H9 (cell line): ENCODE results near the gene UBQLN4. TPM values are rescaled to one million over a fixed set of nuclear protein-coding genes. Genes with fewer than 3 reads are reported as not detected.

Source experiments
- DNase-seq: peaks from one replicate; pipeline ENCODE4 v3.0.0-alpha.2; 2017
- H2AFZ ChIP-seq: one replicate; pipeline ENCODE4 v1.6.1; 2013; ENCODE audit warnings: mild to moderate bottlenecking, low read length, control low read depth, moderate library complexity
- H2AK5ac ChIP-seq: 2 replicates; pipeline ENCODE4 v1.6.1; 2013; ENCODE audit warnings: low read length, control low read depth, mixed read lengths; ENCODE audit not compliant: insufficient read length
- H2BK120ac ChIP-seq: one replicate; pipeline ENCODE4 v1.6.1; 2013; ENCODE audit warnings: low read depth, mild to moderate bottlenecking, low read length, control low read depth, inconsistent platforms; ENCODE audit not compliant: poor library complexity, severe bottlenecking
- H2BK12ac ChIP-seq: 2 replicates; pipeline ENCODE4 v1.6.1; 2013; ENCODE audit warnings: low read length, control low read depth, mixed read lengths, low read depth; ENCODE audit not compliant: insufficient read length
- H2BK15ac ChIP-seq: 2 replicates; pipeline ENCODE4 v1.6.1; 2013; ENCODE audit warnings: low read depth, low read length, control low read depth
- H2BK20ac ChIP-seq: one replicate; pipeline ENCODE4 v1.6.1; 2013; ENCODE audit warnings: low read depth, mild to moderate bottlenecking, low read length, control low read depth, inconsistent platforms; ENCODE audit not compliant: poor library complexity, severe bottlenecking
- H2BK5ac ChIP-seq: 2 replicates; pipeline ENCODE4 v1.6.1; 2013; ENCODE audit warnings: low read length, control low read depth, mixed read lengths; ENCODE audit not compliant: insufficient read length
- H3K14ac ChIP-seq: 2 replicates; pipeline ENCODE4 v1.6.1; 2013; ENCODE audit warnings: low read length, control low read depth; ENCODE audit not compliant: insufficient read depth
- H3K18ac ChIP-seq: 2 replicates; pipeline ENCODE4 v1.6.1; 2013; ENCODE audit warnings: low read depth, mild to moderate bottlenecking, mixed read lengths, low read length, control low read depth; ENCODE audit not compliant: insufficient read length
- H3K23ac ChIP-seq: 2 replicates; pipeline ENCODE4 v1.6.1; 2013; ENCODE audit warnings: low read length, control low read depth, mixed read lengths, low read depth; ENCODE audit not compliant: insufficient read length
- H3K23me2 ChIP-seq: 2 replicates; pipeline ENCODE4 v1.6.1; 2013; ENCODE audit warnings: low read depth, mild to moderate bottlenecking, mixed read lengths, low read length, control low read depth; ENCODE audit not compliant: insufficient read length, poor library complexity, severe bottlenecking
- H3K27ac ChIP-seq: 2 replicates; pipeline ENCODE4 v1.5.1; 2013; ENCODE audit warnings: low read length, control low read depth, mixed read lengths, low read depth; ENCODE audit not compliant: insufficient read length
- H3K27me3 ChIP-seq: 2 replicates; pipeline ENCODE4 v1.6.1; 2013; ENCODE audit warnings: low read length, control low read depth, inconsistent platforms; ENCODE audit not compliant: insufficient read depth
- H3K4ac ChIP-seq: 2 replicates; pipeline ENCODE4 v1.6.1; 2013; ENCODE audit warnings: low read depth, mild to moderate bottlenecking, control low read depth, inconsistent platforms, low read length, moderate library complexity
- H3K4me1 ChIP-seq: 2 replicates; pipeline ENCODE4 v1.6.1; 2013; ENCODE audit warnings: low read length, control low read depth, inconsistent platforms; ENCODE audit not compliant: insufficient read depth
- H3K4me2 ChIP-seq: 2 replicates; pipeline ENCODE4 v1.6.1; 2013; ENCODE audit warnings: low read length, control low read depth, mixed read lengths; ENCODE audit not compliant: insufficient read length, insufficient read depth
- H3K56ac ChIP-seq: 2 replicates; pipeline ENCODE4 v1.6.1; 2013; ENCODE audit warnings: low read depth, mild to moderate bottlenecking, mixed read lengths, low read length, control low read depth; ENCODE audit not compliant: insufficient read length
- H3K79me1 ChIP-seq: 2 replicates; pipeline ENCODE4 v1.6.1; 2013; ENCODE audit warnings: low read depth, mild to moderate bottlenecking, moderate library complexity, low read length, control low read depth, inconsistent platforms; ENCODE audit not compliant: insufficient read depth, poor library complexity, severe bottlenecking
- H3K79me2 ChIP-seq: 2 replicates; pipeline ENCODE4 v1.6.1; 2013; ENCODE audit warnings: low read length, control low read depth, inconsistent platforms; ENCODE audit not compliant: insufficient read depth
- H3K9ac ChIP-seq: 2 replicates; pipeline ENCODE4 v1.6.1; 2013; ENCODE audit warnings: low read length, control low read depth, mixed read lengths; ENCODE audit not compliant: insufficient read length; ENCODE audit errors: extremely low read depth
- H3K9me3 ChIP-seq: one replicate; pipeline ENCODE4 v1.6.1; 2013; ENCODE audit warnings: low read depth, low read length, inconsistent platforms; ENCODE audit not compliant: control insufficient read depth
- H3T11ph ChIP-seq: one replicate; pipeline ENCODE4 v1.6.1; 2013; ENCODE audit warnings: mild to moderate bottlenecking, low read length, control low read depth, inconsistent platforms
- H4K20me1 ChIP-seq: one replicate; pipeline ENCODE4 v1.6.1; 2013; ENCODE audit not compliant: control insufficient read depth, insufficient read length, insufficient read depth
- H4K5ac ChIP-seq: 2 replicates; pipeline ENCODE4 v1.6.1; 2013; ENCODE audit warnings: low read depth, mild to moderate bottlenecking, mixed read lengths, low read length, control low read depth; ENCODE audit not compliant: insufficient read length
- H4K8ac ChIP-seq: replicated peaks from 2 replicates; pipeline ENCODE4 v1.6.1; 2013; ENCODE audit warnings: low read length, control low read depth, mixed read lengths, low read depth; ENCODE audit not compliant: insufficient read length
- H4K91ac ChIP-seq: 2 replicates; pipeline ENCODE4 v1.6.1; 2013; ENCODE audit warnings: low read depth, mild to moderate bottlenecking, moderate library complexity, mixed read lengths, low read length, control low read depth; ENCODE audit not compliant: insufficient read length
- H3K27ac Mint-ChIP-seq, 3 experiments: 2 replicates in 2 of 3; 3 replicates in 1 of 3; pipeline ENCODE4 v1.8.0; 2020 to 2021; ENCODE audit warnings: mixed read lengths in 3 of 3, mild to moderate bottlenecking in 1 of 3, moderate library complexity in 1 of 3
- H3K27me3 Mint-ChIP-seq: 2 replicates; pipeline ENCODE4 v1.8.0; 2021; ENCODE audit warnings: low read depth, mild to moderate bottlenecking, moderate library complexity, mixed read lengths
- H3K36me3 Mint-ChIP-seq, 3 experiments: 2 replicates in 2 of 3; 3 replicates in 1 of 3; pipeline ENCODE4 v1.8.0; 2020 to 2021; ENCODE audit warnings: low read depth in 3 of 3, mixed read lengths in 3 of 3; ENCODE audit not compliant: insufficient read depth in 1 of 3
- H3K4me1 Mint-ChIP-seq, 2 experiments: 2 replicates each; pipeline ENCODE4 v1.8.0; 2020; ENCODE audit warnings: mixed read lengths in 2 of 2
- H3K4me3 Mint-ChIP-seq, 2 experiments: 2 replicates in 1 of 2; 3 replicates in 1 of 2; pipeline ENCODE4 v1.8.0; 2020 to 2021; ENCODE audit warnings: mild to moderate bottlenecking in 2 of 2, mixed read lengths in 2 of 2, moderate library complexity in 1 of 2
- H3K9me3 Mint-ChIP-seq, 2 experiments: 2 replicates in 1 of 2; 3 replicates in 1 of 2; pipeline ENCODE4 v1.8.0; 2020; ENCODE audit warnings: mild to moderate bottlenecking in 2 of 2, mixed read lengths in 2 of 2, moderate library complexity in 1 of 2
- WGBS: extraction: QIAGEN DNeasy Blood & Tissue Kit; methylation state at CpG from one replicate; pipeline ENCODE4 v1.1.7; 2013; ENCODE audit warnings: missing lambda C conversion rate, low lambda C conversion rate, mixed read lengths; ENCODE audit not compliant: insufficient read length; ENCODE audit errors: extremely low coverage; 5-methylcytosine and 5-hydroxymethylcytosine counted together
- total RNA-seq: library from RNA; stranded (reverse); gene quantifications from 2 replicates; pipeline ENCODE4 v1.2.1, GENCODE V29; 2021
- TF ChIP-seq, protein P1 (sequence below): fragments of 200-600 bp; sonication (generic); conservative IDR thresholded peaks from 3 replicates; pipeline ENCODE4 v1.8.0; 2021; ENCODE audit warnings: antibody characterized with exemption, mild to moderate bottlenecking

The UBQLN4 gene
- total RNA-seq, 1 experiment from 2014 or later = 49.4 TPM

DNA sequence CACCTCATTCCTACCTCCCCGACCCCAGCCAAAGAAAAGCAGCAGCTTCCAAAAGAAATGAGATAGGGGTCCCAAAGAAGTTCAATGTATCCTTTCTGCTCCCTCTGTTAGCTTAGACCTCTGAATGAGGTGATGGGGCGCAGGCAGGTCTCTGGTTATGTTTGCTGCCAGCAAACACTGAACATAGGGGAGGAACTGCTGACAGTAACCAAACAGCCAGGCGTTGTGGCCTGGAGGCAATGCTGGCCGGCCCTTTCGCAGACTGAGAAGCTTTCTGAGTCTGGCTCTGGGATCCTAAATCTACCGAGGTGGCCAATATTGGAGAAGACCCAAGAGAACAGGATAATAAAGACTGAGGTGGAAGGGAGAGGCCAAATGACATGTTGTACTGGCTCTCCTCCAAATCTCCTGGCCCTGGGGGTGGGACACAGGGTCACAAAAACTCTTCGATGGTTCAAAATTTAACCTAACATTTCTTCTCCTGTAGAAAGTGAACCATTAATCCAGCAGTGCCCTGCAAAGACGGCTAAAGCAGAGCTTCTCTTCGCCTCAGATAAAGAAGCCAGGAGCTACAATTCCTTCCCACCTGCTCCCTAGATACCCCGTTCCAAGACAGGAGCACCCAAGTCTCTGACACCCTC, 52.5 kb downstream of the UBQLN4 start:
- no peak overlapping the region for H3K4me2 ChIP-seq
- H3K23ac ChIP-seq = no peak overlapping the region
- no peak overlapping the region for H3K14ac ChIP-seq
- TF ChIP-seq, protein P1, sequence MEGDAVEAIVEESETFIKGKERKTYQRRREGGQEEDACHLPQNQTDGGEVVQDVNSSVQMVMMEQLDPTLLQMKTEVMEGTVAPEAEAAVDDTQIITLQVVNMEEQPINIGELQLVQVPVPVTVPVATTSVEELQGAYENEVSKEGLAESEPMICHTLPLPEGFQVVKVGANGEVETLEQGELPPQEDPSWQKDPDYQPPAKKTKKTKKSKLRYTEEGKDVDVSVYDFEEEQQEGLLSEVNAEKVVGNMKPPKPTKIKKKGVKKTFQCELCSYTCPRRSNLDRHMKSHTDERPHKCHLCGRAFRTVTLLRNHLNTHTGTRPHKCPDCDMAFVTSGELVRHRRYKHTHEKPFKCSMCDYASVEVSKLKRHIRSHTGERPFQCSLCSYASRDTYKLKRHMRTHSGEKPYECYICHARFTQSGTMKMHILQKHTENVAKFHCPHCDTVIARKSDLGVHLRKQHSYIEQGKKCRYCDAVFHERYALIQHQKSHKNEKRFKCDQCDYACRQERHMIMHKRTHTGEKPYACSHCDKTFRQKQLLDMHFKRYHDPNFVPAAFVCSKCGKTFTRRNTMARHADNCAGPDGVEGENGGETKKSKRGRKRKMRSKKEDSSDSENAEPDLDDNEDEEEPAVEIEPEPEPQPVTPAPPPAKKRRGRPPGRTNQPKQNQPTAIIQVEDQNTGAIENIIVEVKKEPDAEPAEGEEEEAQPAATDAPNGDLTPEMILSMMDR = no peak
- no peak overlapping the region for H2BK15ac ChIP-seq
- H2BK120ac ChIP-seq = no peak overlapping the region
- H3K27ac ChIP-seq = no peak overlapping the region
- Mint-ChIP-seq H3K27me3 (peaks cover 2% of the 10 kb centered on the region; the same call in 1 of the 2 replicates), H3K4me3 (no peak overlapping the region), H3K9me3 (no peaks in the 10 kb centered on the region), H3K4me1 (peaks cover 6 to 10% of the 10 kb centered on the region in 2 experiments), H3K27ac (peak overlapping the region in 2 of 3 experiments; percentile 16 to 49; a peak in 3 of 7 replicates), H3K36me3 (no peaks in the 10 kb centered on the region)
- no peaks in the 10 kb centered on the region for H3K79me2 ChIP-seq
- H3K4ac ChIP-seq = no peak overlapping the region
- H4K8ac ChIP-seq = no peak overlapping the region
- no peak for DNase-seq
- H2BK12ac ChIP-seq = no peak overlapping the region
- H2BK5ac ChIP-seq = no peak overlapping the region
- H2AK5ac ChIP-seq = no peak overlapping the region
- H3K23me2 ChIP-seq = no peaks in the 10 kb centered on the region
- no peaks in the 10 kb centered on the region for H3K9me3 ChIP-seq
- no CpG with 5 or more reads among the region's 10 CpGs for WGBS
- no peak overlapping the region for H4K91ac ChIP-seq
- H3K79me1 ChIP-seq = no peaks in the 10 kb centered on the region
- no peak overlapping the region for H3K9ac ChIP-seq
- H3T11ph ChIP-seq = no peak overlapping the region
- H4K20me1 ChIP-seq = no peaks in the 10 kb centered on the region
- H2AFZ ChIP-seq = no peak overlapping the region
- H4K5ac ChIP-seq = no peak overlapping the region
- H3K18ac ChIP-seq = no peak overlapping the region
- no peaks in the 10 kb centered on the region for H3K27me3 ChIP-seq
- no peaks in the 10 kb centered on the region for H3K4me1 ChIP-seq
- no peak overlapping the region for H3K56ac ChIP-seq
- no peak overlapping the region for H2BK20ac ChIP-seq
